Measurements from ENCODE around the gene ISM1. TPM values are rescaled to one million over a fixed set of nuclear protein-coding genes. Genes with fewer than 3 reads are reported as not detected.

Gene ISM1
- total and polyA plus RNA-seq, 2 of the 13 experiments (the other 11 are each of a cell fraction or from before 2014, with no cell fraction given), result 0.40 to 1.4 TPM

- ATAC-seq, result peak; percentile 45; the same call in 2 of the 3 replicates
- CTCF ChIA-PET (ENCODE audit: low intra/inter-chr PET ratio, low total read pairs), result no interaction called here
- Histone ChIP-seq H3K9ac (ENCODE audit: insufficient read depth, low read depth, low read length) (no peak overlapping the region), H3K36me3 (replicated peaks in 1 of 2; ENCODE audit: control insufficient read depth in 1 of 2, insufficient read depth in 2 of 2, low read length in 2 of 2) (no peaks in the 10 kb centered on the region), H3K4me1 (ENCODE audit: insufficient read depth, low read length) (peaks cover 37% of the 10 kb centered on the region), H3K9me3 (ENCODE audit: low read length) (peaks cover 1% of the 10 kb centered on the region), H3K27me3 (ENCODE audit: control insufficient read depth in 1 of 2, insufficient read depth in 2 of 2, low read length in 2 of 2) (no peaks in the 10 kb centered on the region), H3K27ac (ENCODE audit: extremely low read length, insufficient read depth, low read length) (no peak overlapping the region), H3K4me2 (ENCODE audit: low read depth, low read length) (peak overlapping the region; percentile 31), H4K20me1 (ENCODE audit: insufficient read depth, low read length) (no peaks in the 10 kb centered on the region), H2AFZ (ENCODE audit: low read length) (no peak overlapping the region), H3K79me2 (ENCODE audit: insufficient read depth, low read length) (no peaks in the 10 kb centered on the region), H3K4me3 (replicated peaks in 1 of 3; ENCODE audit: insufficient read depth in 1 of 3, low read depth in 2 of 3, low read length in 3 of 3) (no peak overlapping the region)
- in situ Hi-C loops (cut with HindIII; ENCODE audit: extremely low pct_ligation_motif_present, low pct_unique_long_range_greater_than_20kb) (loop anchor here (5.0 kb wide), 1 partner anchor 225 kb away; no protein-coding TSS in a partner anchor), intact Hi-C loops (cut with micrococcal nuclease; ENCODE audit: unreplicated experiment) (loop anchor here (10.0 kb wide), 1 partner anchor 462 kb away; the partner anchor contains the start of genes ESF1 and NDUFAF5)
- BruUV-seq (replicated peaks), result no TSS peak
- POLR2A ChIA-PET, result no interaction called here
- 22% methylated on average over 3 of the region's 3 CpGs for WGBS (ENCODE audit: low lambda C conversion rate)
- FAIRE-seq, result no peak
- peak; percentile 90 for DNase-seq (ENCODE audit: low spot score)
- TF ChIP-seq PTBP1 (IDR thresholded peaks at IDR 0.05; ENCODE audit: low read depth, low read length, poor library complexity, severe bottlenecking) (no peak), ARID5B (CRISPR knock-in tag; IDR thresholded peaks at IDR 0.05) (peak; percentile 42; the same call in 1 of the 2 replicates), PAWR (CRISPR knock-in tag; IDR thresholded peaks at IDR 0.05; ENCODE audit: borderline replicate concordance) (no peak), NR2C2 (CRISPR knock-in tag; IDR thresholded peaks at IDR 0.05; ENCODE audit: borderline replicate concordance) (no peak), ZNF232 (CRISPR knock-in tag; IDR thresholded peaks at IDR 0.05; ENCODE audit: borderline replicate concordance) (no peak), ZNF512B (CRISPR knock-in tag; IDR thresholded peaks at IDR 0.05; ENCODE audit: borderline replicate concordance) (no peak), HMGA1 (CRISPR knock-in tag; conservative IDR thresholded peaks at IDR 0.05) (no peak), AGO1 (IDR thresholded peaks at IDR 0.05; ENCODE audit: low read depth, low read length, poor library complexity, severe bottlenecking) (no peak), PCBP2 (optimal IDR thresholded peaks at IDR 0.05; ENCODE audit: low read depth, low read length, poor library complexity, severe bottlenecking) (no peak), ZNF781 (CRISPR knock-in tag; IDR thresholded peaks at IDR 0.05; ENCODE audit: borderline replicate concordance, not compliant biosample characterization) (no peak), ZNF446 (CRISPR knock-in tag; IDR thresholded peaks at IDR 0.05) (no peak), TCF7L2 (IDR thresholded peaks at IDR 0.05; ENCODE audit: low read depth, low read length) (peak; percentile 86; the same call in 1 of the 2 replicates), ZNF816 (CRISPR knock-in tag; IDR thresholded peaks at IDR 0.05; ENCODE audit: borderline replicate concordance) (no peak)
- TF ChIP-seq, protein P1, sequence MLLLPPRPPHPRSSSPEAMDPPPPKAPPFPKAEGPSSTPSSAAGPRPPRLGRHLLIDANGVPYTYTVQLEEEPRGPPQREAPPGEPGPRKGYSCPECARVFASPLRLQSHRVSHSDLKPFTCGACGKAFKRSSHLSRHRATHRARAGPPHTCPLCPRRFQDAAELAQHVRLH (CRISPR knock-in tag; IDR thresholded peaks at IDR 0.05; ENCODE audit: borderline replicate concordance, low read depth), result no peak
- TF ChIP-seq, protein P2, sequence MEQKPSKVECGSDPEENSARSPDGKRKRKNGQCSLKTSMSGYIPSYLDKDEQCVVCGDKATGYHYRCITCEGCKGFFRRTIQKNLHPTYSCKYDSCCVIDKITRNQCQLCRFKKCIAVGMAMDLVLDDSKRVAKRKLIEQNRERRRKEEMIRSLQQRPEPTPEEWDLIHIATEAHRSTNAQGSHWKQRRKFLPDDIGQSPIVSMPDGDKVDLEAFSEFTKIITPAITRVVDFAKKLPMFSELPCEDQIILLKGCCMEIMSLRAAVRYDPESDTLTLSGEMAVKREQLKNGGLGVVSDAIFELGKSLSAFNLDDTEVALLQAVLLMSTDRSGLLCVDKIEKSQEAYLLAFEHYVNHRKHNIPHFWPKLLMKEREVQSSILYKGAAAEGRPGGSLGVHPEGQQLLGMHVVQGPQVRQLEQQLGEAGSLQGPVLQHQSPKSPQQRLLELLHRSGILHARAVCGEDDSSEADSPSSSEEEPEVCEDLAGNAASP (CRISPR knock-in tag; IDR thresholded peaks at IDR 0.05; ENCODE audit: borderline replicate concordance), result no peak
Measured at GRCh38 chr20:13322621-13323020, 101.5 kb downstream of the ISM1 start.

Measured in HepG2 (cell line).